ENCODE results near the gene PTGES. TPM values are rescaled to one million over a fixed set of nuclear protein-coding genes. Genes with fewer than 3 reads are reported as not detected.

Gene PTGES
- total RNA-seq, 1 experiment from 2014 or later: 2.4 TPM

DNA sequence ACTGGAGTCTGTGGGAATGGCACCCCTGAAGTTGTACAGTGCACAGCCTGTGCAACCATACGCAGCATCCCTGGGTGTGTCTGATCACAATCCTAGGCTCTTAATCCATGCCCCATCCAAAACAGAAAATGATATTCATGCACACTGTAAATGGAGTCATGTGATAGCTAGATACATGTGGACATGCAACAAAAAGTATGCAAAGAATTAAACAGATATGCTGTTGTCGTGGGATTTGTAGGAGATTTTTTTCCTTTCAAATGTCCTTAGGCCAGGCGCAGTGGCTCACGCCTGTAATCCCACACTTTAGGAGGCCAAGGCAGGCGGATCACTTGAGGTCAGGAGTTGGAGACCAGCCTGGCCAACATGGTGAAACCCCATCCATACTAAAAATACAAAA lies 51.3 kb downstream of the PTGES start:
- Histone ChIP-seq H4K91ac (ENCODE audit: insufficient read length, low read depth, low read length) (no peak overlapping the region), H2AK5ac (ENCODE audit: insufficient read length, low read length) (no peak overlapping the region)

More for the DNA sequence above, 51.3 kb downstream of the PTGES start:
- Mint-ChIP-seq H3K9me3 (no peaks in the 10 kb centered on the region; a peak in 1 of 5 replicates), H3K27me3 (ENCODE audit: low read depth) (peaks cover 29% of the 10 kb centered on the region), H3K4me3 (no peak overlapping the region), H3K36me3 (ENCODE audit: insufficient read depth in 1 of 3, low read depth in 3 of 3) (no peaks in the 10 kb centered on the region), H3K27ac (no peak overlapping the region), H3K4me1 (peaks cover 3 to 13% of the 10 kb centered on the region in 2 experiments; a peak in 2 of 4 replicates)
- Histone ChIP-seq H2BK15ac (ENCODE audit: low read depth, low read length) (no peak overlapping the region; the same call in 1 of the 2 replicates), H3K4me1 (ENCODE audit: insufficient read depth, low read length) (no peaks in the 10 kb centered on the region), H3K56ac (ENCODE audit: insufficient read length, low read depth, low read length) (no peak overlapping the region), H2AFZ (ENCODE audit: low read length) (no peak overlapping the region), H4K5ac (ENCODE audit: insufficient read length, low read depth, low read length) (no peak overlapping the region), H4K8ac (replicated peaks; ENCODE audit: insufficient read length, low read depth, low read length) (no peak overlapping the region), H3K23me2 (ENCODE audit: insufficient read length, low read depth, low read length, poor library complexity, severe bottlenecking) (peaks cover 11% of the 10 kb centered on the region), H3K4me2 (ENCODE audit: insufficient read depth, insufficient read length, low read length) (no peak overlapping the region), H2BK120ac (ENCODE audit: low read depth, low read length, poor library complexity, severe bottlenecking) (no peak overlapping the region), H3K79me1 (ENCODE audit: insufficient read depth, low read depth, low read length, poor library complexity, severe bottlenecking) (no peaks in the 10 kb centered on the region), H3K79me2 (ENCODE audit: insufficient read depth, low read length) (no peaks in the 10 kb centered on the region), H2BK5ac (ENCODE audit: insufficient read length, low read length) (no peak overlapping the region), H2BK12ac (ENCODE audit: insufficient read length, low read depth, low read length) (no peak overlapping the region), H3T11ph (ENCODE audit: low read length) (no peak overlapping the region), H2BK20ac (ENCODE audit: low read depth, low read length, poor library complexity, severe bottlenecking) (no peak overlapping the region), H3K23ac (ENCODE audit: insufficient read length, low read depth, low read length) (no peak overlapping the region), H3K18ac (ENCODE audit: insufficient read length, low read depth, low read length) (no peak overlapping the region), H3K14ac (ENCODE audit: insufficient read depth, low read length) (no peak overlapping the region), H3K9me3 (ENCODE audit: control insufficient read depth, low read depth, low read length) (no peaks in the 10 kb centered on the region), H3K27ac (ENCODE audit: insufficient read length, low read depth, low read length) (no peak overlapping the region), H3K4ac (ENCODE audit: low read depth, low read length) (no peak overlapping the region), H3K9ac (ENCODE audit: extremely low read depth, insufficient read length, low read length) (no peak overlapping the region), H4K20me1 (ENCODE audit: control insufficient read depth, insufficient read depth, insufficient read length) (no peaks in the 10 kb centered on the region), H3K27me3 (ENCODE audit: insufficient read depth, low read length) (no peaks in the 10 kb centered on the region)
- no peak for DNase-seq
- no CpG with 5 or more reads among the region's 5 CpGs for WGBS (ENCODE audit: extremely low coverage, insufficient read length, low lambda C conversion rate)
- TF ChIP-seq, protein P1, sequence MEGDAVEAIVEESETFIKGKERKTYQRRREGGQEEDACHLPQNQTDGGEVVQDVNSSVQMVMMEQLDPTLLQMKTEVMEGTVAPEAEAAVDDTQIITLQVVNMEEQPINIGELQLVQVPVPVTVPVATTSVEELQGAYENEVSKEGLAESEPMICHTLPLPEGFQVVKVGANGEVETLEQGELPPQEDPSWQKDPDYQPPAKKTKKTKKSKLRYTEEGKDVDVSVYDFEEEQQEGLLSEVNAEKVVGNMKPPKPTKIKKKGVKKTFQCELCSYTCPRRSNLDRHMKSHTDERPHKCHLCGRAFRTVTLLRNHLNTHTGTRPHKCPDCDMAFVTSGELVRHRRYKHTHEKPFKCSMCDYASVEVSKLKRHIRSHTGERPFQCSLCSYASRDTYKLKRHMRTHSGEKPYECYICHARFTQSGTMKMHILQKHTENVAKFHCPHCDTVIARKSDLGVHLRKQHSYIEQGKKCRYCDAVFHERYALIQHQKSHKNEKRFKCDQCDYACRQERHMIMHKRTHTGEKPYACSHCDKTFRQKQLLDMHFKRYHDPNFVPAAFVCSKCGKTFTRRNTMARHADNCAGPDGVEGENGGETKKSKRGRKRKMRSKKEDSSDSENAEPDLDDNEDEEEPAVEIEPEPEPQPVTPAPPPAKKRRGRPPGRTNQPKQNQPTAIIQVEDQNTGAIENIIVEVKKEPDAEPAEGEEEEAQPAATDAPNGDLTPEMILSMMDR (conservative IDR thresholded peaks at IDR 0.05): no peak

All from H9 (cell line).